Measurements from ENCODE around the gene CABP1.
"Not testable (repeated sequence)": the region's sequence is repeated elsewhere in the genome, so short reads cannot be mapped to it uniquely, and the experiment has no call there.

The CABP1 gene

DNA sequence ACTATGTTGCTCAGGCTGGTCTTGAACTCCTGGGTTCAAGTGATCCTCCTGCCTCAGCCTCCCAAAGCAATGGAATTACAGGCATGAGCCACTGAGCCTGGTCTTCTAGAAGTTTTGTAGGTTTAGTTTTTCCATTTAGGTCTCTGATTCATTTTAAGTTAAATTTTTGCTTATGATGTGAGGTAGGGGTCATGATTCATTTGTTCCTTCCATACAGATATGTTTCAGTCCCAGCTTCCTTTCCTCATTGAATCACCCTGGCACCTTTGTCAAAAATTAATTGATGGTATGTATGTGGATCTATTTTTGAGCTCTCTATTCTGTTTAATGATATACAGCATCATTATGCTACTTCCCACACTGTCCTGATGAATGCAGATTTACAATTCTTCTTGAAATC, 25.6 kb upstream of the CABP1 start:
- Histone ChIP-seq H3K79me2 (ENCODE audit: control insufficient read depth, insufficient read depth, low read length) (no peaks in the 10 kb centered on the region), H3K56ac (ENCODE audit: low read length) (no peak overlapping the region), H3K36me3 (ENCODE audit: control insufficient read depth, insufficient read depth, low read length) (no peaks in the 10 kb centered on the region), H2AK5ac (ENCODE audit: low read length) (no peak overlapping the region), H3K79me1 (ENCODE audit: low read length) (no peaks in the 10 kb centered on the region), H2BK15ac (replicated peaks; ENCODE audit: low read depth) (no peak overlapping the region), H3K4me2 (ENCODE audit: low read length) (no peak overlapping the region), H3K27ac (ENCODE audit: low read depth, low read length) (no peak overlapping the region), H4K5ac (ENCODE audit: low read length) (no peak overlapping the region), H3K4me1 (ENCODE audit: control insufficient read depth, low read depth, low read length) (no peaks in the 10 kb centered on the region), H3K4me3 (ENCODE audit: low read length) (no peak overlapping the region), H3K18ac (ENCODE audit: low read length) (no peak overlapping the region), H2BK5ac (ENCODE audit: low read length) (no peak overlapping the region), H3K27me3 (ENCODE audit: insufficient read depth, low read length, poor library complexity) (no peaks in the 10 kb centered on the region), H3K9ac (ENCODE audit: low read length) (no peak overlapping the region), H3K23ac (ENCODE audit: low read length) (no peak overlapping the region), H4K8ac (ENCODE audit: low read depth, low read length) (no peak overlapping the region), H3K4ac (ENCODE audit: low read depth, low read length) (no peak overlapping the region), H2BK120ac (ENCODE audit: low read depth, low read length) (no peak overlapping the region)
- DNase-seq: no peak

DNA sequence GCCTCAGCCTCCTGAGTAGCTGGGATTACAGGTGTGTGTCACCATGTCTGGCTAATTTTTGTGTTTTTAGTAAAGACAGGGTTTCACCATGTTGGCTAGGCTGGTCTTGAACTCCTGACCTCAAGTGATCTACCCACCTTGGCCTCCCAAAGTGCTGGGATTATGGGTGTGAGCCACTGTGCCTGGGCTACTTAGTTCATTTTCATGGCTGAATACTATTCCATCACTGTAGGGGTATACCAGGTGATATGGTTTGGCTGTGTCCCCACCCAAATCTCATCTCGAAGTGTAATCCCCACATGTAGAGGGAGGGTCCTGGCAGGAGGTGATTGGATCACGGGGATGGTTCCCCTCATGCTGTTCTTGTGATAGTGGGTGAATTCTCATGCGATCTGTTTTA, 23.2 kb upstream of the CABP1 start:
- not testable (repeated sequence) for H3K4me2 ChIP-seq (ENCODE audit: low read length); H3K4me1 ChIP-seq (ENCODE audit: control insufficient read depth, low read depth, low read length); H3K18ac ChIP-seq (ENCODE audit: low read length); H2BK15ac ChIP-seq (replicated peaks; ENCODE audit: low read depth); H3K56ac ChIP-seq (ENCODE audit: low read length); H3K9ac ChIP-seq (ENCODE audit: low read length); H3K79me2 ChIP-seq (ENCODE audit: control insufficient read depth, insufficient read depth, low read length); H3K4ac ChIP-seq (ENCODE audit: low read depth, low read length); H4K5ac ChIP-seq (ENCODE audit: low read length); H3K4me3 ChIP-seq (ENCODE audit: low read length); H2AK5ac ChIP-seq (ENCODE audit: low read length); H3K36me3 ChIP-seq (ENCODE audit: control insufficient read depth, insufficient read depth, low read length); H3K27ac ChIP-seq (ENCODE audit: low read depth, low read length); H2BK120ac ChIP-seq (ENCODE audit: low read depth, low read length); H3K27me3 ChIP-seq (ENCODE audit: insufficient read depth, low read length, poor library complexity); DNase-seq; H4K8ac ChIP-seq (ENCODE audit: low read depth, low read length); H3K79me1 ChIP-seq (ENCODE audit: low read length); H3K23ac ChIP-seq (ENCODE audit: low read length); H2BK5ac ChIP-seq (ENCODE audit: low read length)
- no CpG with 5 or more reads among the region's 3 CpGs for WGBS (ENCODE audit: extremely low coverage, insufficient coverage, low lambda C conversion rate)

DNA sequence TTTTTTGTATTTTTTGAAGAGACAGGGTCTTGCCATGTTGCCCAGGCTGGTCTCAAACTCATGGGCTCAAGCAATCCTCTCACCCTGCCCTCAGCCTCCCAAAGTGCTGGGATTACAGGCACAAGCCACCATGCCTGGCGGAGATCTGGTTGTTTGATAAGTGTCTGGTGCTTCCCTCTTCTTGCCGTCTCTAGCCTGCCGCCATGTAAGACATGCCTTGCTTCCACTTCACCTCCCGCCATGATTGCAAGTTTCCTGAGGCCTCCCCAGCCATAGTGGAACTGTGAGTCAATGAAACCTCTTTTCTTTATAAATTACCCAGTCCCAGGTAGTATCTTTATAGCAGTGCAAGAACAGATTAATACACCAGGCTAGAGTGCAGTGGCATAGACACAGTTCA, 22.7 kb upstream of the CABP1 start:
- not testable (repeated sequence) for H2BK120ac ChIP-seq (ENCODE audit: low read depth, low read length); H3K27me3 ChIP-seq (ENCODE audit: insufficient read depth, low read length, poor library complexity); H3K79me1 ChIP-seq (ENCODE audit: low read length); H3K4me2 ChIP-seq (ENCODE audit: low read length); H2BK15ac ChIP-seq (replicated peaks; ENCODE audit: low read depth); H2BK5ac ChIP-seq (ENCODE audit: low read length); DNase-seq; H3K4me3 ChIP-seq (ENCODE audit: low read length); H3K9ac ChIP-seq (ENCODE audit: low read length); H3K4ac ChIP-seq (ENCODE audit: low read depth, low read length); H3K4me1 ChIP-seq (ENCODE audit: control insufficient read depth, low read depth, low read length); H4K5ac ChIP-seq (ENCODE audit: low read length); H2AK5ac ChIP-seq (ENCODE audit: low read length); H3K36me3 ChIP-seq (ENCODE audit: control insufficient read depth, insufficient read depth, low read length); H3K27ac ChIP-seq (ENCODE audit: low read depth, low read length); H3K23ac ChIP-seq (ENCODE audit: low read length); H3K56ac ChIP-seq (ENCODE audit: low read length); H4K8ac ChIP-seq (ENCODE audit: low read depth, low read length); H3K18ac ChIP-seq (ENCODE audit: low read length); H3K79me2 ChIP-seq (ENCODE audit: control insufficient read depth, insufficient read depth, low read length)
- no CpG with 5 or more reads among the region's 4 CpGs for WGBS (ENCODE audit: extremely low coverage, insufficient coverage, low lambda C conversion rate)

GRCh38 chr12:120618954-120619615, 21.3 kb upstream of the CABP1 start:
- no peak overlapping the region for H2AK5ac ChIP-seq (ENCODE audit: low read length)
- H3K79me2 ChIP-seq (ENCODE audit: control insufficient read depth, insufficient read depth, low read length): no peaks in the 10 kb centered on the region
- no peak overlapping the region for H3K9ac ChIP-seq (ENCODE audit: low read length)
- no peak overlapping the region for H3K23ac ChIP-seq (ENCODE audit: low read length)
- H3K4me1 ChIP-seq (ENCODE audit: control insufficient read depth, low read depth, low read length): no peaks in the 10 kb centered on the region
- no peak for DNase-seq
- no peak overlapping the region for H2BK5ac ChIP-seq (ENCODE audit: low read length)
- H3K56ac ChIP-seq (ENCODE audit: low read length): no peak overlapping the region
- H3K36me3 ChIP-seq (ENCODE audit: control insufficient read depth, insufficient read depth, low read length): no peaks in the 10 kb centered on the region
- H2BK15ac ChIP-seq (replicated peaks; ENCODE audit: low read depth): no peak overlapping the region
- 100% methylated on average over 1 of the region's 8 CpGs for WGBS (ENCODE audit: extremely low coverage, insufficient coverage, low lambda C conversion rate)
- no peaks in the 10 kb centered on the region for H3K79me1 ChIP-seq (ENCODE audit: low read length)
- no peak overlapping the region for H4K8ac ChIP-seq (ENCODE audit: low read depth, low read length)
- H3K27me3 ChIP-seq (ENCODE audit: insufficient read depth, low read length, poor library complexity): no peaks in the 10 kb centered on the region
- H2BK120ac ChIP-seq (ENCODE audit: low read depth, low read length): no peak overlapping the region
- no peak overlapping the region for H3K18ac ChIP-seq (ENCODE audit: low read length)
- H3K27ac ChIP-seq (ENCODE audit: low read depth, low read length): no peak overlapping the region
- no peak overlapping the region for H3K4me2 ChIP-seq (ENCODE audit: low read length)
- no peak overlapping the region for H3K4me3 ChIP-seq (ENCODE audit: low read length)
- H3K4ac ChIP-seq (ENCODE audit: low read depth, low read length): no peak overlapping the region
- no peak overlapping the region for H4K5ac ChIP-seq (ENCODE audit: low read length)

- Histone ChIP-seq H3K27ac (ENCODE audit: low read depth, low read length) (no peak overlapping the region), H2BK120ac (ENCODE audit: low read depth, low read length) (no peak overlapping the region), H3K4me3 (ENCODE audit: low read length) (no peak overlapping the region), H3K4me2 (ENCODE audit: low read length) (no peak overlapping the region), H3K27me3 (ENCODE audit: insufficient read depth, low read length, poor library complexity) (no peaks in the 10 kb centered on the region), H2BK15ac (replicated peaks; ENCODE audit: low read depth) (no peak overlapping the region), H4K8ac (ENCODE audit: low read depth, low read length) (no peak overlapping the region), H3K9ac (ENCODE audit: low read length) (no peak overlapping the region), H3K56ac (ENCODE audit: low read length) (no peak overlapping the region), H3K18ac (ENCODE audit: low read length) (no peak overlapping the region), H3K79me1 (ENCODE audit: low read length) (no peaks in the 10 kb centered on the region), H4K5ac (ENCODE audit: low read length) (no peak overlapping the region), H3K79me2 (ENCODE audit: control insufficient read depth, insufficient read depth, low read length) (no peaks in the 10 kb centered on the region), H3K36me3 (ENCODE audit: control insufficient read depth, insufficient read depth, low read length) (no peaks in the 10 kb centered on the region), H2BK5ac (ENCODE audit: low read length) (no peak overlapping the region), H3K4me1 (ENCODE audit: control insufficient read depth, low read depth, low read length) (no peaks in the 10 kb centered on the region), H3K23ac (ENCODE audit: low read length) (no peak overlapping the region), H2AK5ac (ENCODE audit: low read length) (no peak overlapping the region), H3K4ac (ENCODE audit: low read depth, low read length) (no peak overlapping the region)
- WGBS (ENCODE audit: extremely low coverage, insufficient coverage, low lambda C conversion rate): no CpG with 5 or more reads among the region's 2 CpGs
- no peak for DNase-seq
Observed at GRCh38 chr12:120620624-120621023, 19.8 kb upstream of the CABP1 start.
